Stimulated activated CD8-positive, alpha-beta memory T cell treated with anti-CD3 and anti-CD28 coated beads, Interleukin-4, amount 100 ng/mL, for 48 hours (primary cell): ENCODE data around the gene SPATA9.
A peak's percentile ranks its signal among the peaks of the same experiment; 100 is the strongest.

Source experiments
- DNase-seq: peaks from one replicate; pipeline ENCODE4 v3.0.0-alpha.2; 2020

SPATA9 gene

DNA sequence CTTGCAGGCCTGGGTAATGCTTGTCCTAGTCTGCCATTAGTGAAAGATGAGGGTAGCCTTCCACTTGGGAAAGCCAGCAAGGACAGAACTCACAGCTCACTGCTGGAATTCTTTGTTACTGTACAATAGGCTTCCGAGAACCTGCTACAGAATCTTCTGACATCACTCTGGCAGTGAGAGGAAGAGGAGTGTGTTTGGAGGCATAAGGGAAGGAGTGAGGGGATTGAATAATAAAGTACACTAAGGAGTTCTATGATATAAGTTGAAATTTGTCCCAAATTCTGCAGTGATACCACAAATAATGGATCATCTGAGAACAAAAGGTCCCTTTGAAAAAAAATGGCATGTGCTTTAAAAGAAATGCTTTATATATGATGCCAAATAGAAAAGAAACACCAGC lies at the start of gene SPATA9:
SPATA9 (minus strand) TSS at position 101 of the 400 bp plus-strand sequence. CDS start 137 bp downstream, outside the sequence.
- no peak for DNase-seq

- DNase-seq, result peak; percentile 50
Observed at GRCh38 chr5:95731571-95732554, 49.1 kb upstream of the SPATA9 start.

- DNase-seq, result peak; percentile 47
Observed at GRCh38 chr5:95730730-95731570, 48.2 kb upstream of the SPATA9 start, which contains the start of gene RHOBTB3. Gene RHOBTB3, plus strand, starts transcription at chr5:95731336. Its CDS starts 347 bp downstream, at chr5:95731683.

DNA sequence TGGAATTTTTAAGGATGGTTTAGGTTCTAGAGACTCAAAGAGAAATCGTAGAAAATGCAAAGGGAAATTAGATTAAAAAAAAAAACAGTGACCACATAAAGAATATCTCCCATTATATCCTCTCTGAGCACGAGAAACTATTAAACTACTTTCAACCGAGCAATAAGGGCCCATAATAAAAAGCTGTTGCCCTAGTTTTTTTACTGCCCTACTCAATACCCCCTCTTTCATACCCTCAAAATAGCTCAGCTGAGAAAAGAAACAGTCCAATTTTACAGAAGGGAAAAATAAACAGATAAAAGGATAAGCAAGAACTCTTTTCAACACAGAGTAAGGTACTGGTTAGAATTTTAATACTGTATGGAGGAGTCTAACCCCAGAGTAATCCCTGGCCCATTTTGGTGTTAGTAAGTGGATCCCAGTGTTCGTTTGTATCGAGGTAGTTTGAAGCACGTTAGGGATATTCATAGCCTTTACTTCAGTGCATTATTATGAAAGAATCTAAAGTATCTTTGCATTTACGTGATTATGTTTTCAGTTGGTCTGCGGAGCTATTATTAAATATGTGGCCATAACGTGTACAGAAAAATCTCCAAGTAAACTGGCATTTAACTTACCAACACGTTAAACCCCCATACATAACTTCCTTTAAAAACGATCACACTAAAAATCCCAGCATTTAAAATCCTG lies 47.4 kb upstream of the SPATA9 start:
- DNase-seq, result no peak

DNA sequence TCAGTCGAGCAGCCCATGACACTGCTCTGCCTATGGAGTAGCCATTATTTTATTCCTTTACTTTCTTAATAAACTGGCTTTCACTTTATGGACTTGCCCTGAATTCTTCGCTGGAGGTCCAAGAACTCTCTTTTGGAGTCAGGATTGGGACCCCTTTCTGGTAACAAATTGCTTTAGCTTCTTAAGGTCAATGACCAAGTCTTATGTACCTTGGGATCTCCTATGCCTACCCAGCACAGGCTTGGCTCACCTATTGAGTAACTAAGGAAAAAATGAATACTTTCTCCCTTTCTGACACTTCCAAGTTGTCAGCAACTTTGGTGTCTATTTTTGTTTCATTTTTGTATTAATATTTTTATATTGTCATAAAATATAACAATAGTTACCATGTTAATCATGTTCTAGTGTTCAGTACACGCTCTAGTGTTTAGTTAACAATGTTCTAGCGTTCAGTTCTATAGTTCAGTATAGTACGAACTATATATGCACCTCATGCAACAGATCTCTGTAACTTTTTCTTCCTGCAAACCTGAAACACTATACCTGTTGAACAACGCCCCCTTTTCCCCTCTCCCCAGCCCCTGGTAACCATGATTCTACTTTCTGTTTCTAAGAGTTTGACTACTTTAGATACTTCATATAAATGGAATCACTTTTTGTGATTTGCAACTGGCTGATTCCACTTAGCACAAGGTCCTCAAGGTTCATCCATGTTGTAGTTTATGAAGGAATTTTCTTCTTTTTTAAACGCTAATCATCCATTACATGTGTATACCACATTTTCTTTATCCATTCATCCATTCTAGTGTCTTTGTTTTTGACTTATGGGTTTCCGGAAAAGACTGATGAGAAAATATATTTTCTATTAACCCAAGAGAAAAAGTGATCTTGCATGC lies 46.6 kb upstream of the SPATA9 start:
- no peak for DNase-seq

DNA sequence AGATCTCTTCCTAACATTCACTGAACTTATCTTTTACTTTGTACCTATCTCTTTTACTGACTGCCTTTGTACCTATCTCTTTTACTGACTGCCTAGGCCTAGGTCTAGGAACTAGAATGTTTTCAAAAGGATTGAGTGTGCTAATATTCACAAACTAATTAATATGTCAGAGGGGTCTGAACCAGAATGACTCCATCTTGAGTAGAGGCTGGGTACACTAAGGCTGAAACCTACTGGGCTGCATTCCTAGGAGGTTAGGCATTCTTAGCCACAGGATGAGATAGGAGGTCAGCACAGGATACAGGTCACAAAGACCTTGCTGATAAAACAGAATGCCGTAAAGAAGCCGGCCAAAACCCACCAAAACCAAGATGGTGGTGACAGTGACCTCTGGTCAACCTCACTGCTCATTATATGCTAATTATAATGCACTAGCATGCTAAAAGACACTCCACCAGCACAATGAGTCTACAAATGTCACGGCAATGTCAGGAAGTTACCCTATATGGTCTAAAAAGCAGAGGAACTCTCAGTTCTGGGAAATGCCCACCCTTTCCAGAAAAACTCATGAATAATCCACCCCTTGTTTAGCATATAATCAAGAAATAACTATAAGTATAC lies 45.8 kb upstream of the SPATA9 start:
- DNase-seq, result no peak

DNA sequence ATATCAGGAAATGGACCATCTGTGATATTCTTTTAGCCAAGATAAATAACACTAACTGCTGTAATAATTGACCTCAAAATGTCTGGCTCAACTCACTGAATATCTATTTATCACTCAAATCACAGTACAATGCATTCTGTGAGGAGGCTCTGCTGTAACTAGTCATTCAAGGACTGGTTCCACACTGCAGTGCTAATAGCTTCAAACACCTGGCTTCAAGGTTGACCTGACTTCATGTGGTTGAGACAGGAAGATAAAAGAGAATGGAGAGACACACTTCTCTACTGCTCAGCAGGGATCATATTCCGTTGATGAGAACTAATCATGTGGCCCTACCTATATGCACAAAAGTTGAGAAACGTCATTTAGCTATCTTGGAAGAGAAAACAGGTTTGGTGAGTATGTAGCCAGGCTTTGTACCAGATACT lies 45.0 kb upstream of the SPATA9 start:
- no peak for DNase-seq

DNA sequence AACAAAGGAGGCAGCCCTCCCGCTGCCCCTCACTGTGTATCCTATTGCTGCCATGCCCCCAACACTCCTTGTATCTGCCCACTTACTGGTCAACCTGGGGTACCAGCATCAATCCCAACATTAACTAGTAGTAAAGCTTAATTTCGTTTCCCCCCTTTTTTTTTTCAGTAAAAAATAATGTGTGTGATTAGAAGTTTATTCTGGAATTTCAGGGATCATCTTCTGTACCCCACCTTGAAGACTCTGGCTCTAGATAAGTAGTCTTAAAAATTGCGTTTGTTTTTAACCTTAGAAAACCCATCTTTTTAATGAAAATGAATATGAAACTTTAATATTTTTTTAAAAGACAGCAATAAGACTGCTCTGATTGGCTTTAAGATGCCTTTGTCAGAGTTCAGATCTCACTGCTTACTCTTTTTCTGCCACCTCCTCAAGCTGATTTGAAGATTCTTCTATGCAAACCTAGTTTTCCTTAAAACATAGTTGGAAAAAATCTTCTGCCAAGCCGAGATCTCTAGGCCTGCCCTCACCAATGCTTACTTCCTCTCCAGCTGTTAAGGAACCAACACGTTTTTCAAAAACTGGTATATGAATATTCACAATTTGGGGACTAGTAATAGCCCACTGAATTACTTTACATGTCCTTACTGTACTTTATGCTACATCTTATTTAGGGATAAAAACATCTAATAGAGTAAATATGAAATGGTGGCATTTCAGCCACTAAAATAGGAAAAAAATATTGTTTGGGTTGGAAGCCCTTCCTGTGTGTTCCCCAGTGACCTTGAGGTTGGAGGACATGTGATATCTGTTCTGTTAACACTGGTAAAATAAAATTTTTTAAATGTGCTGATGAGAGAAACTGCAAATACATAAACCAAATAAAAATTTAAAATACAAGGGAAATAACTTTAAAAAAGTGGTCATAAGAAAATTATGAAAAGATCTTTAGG lies 44.3 kb upstream of the SPATA9 start:
- DNase-seq, result no peak

DNA sequence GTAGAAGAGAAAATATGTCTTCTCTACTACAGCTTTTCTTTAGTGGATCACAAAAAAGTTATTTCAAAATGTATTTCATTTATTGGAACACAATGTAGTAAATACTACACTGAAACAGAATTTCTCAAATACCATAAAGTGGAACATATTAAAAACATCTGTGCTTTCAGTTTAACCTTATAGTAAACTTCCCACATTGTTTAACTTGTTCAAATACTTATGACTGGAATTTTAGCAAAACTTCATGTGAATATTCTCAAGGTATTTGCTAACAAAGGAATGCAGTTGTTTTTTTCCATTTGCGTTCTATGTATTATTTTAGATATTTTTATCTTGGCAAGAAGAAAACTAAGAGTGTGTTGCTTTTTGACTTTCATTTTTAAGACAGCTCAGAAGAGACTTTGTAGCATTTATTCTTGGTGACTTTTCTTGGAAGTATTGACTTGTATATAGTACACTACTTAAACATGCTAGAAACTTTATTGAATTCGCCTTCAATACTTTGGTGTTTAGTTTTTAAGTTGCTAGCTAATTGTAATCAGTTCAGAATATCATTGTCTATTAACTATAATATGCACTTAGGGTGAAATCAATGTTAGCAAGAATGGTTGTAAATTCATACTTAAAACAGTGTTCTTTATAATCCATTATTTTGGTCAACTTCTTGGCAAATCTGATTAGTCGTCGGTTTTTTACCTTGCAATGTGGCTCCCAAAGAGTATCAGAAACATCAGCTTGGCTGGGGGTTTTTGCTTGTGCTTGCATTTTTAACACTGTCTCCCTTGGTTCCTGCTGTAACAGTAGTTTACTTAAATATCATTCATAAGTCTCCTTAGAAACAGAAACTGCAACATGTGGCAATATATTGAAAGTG lies 43.4 kb upstream of the SPATA9 start:
- no peak for DNase-seq

GRCh38 chr5:95725071-95725820 lies 42.5 kb upstream of the SPATA9 start:
- no peak for DNase-seq

- no peak for DNase-seq
Observed at GRCh38 chr5:95723632-95724369, 41.0 kb upstream of the SPATA9 start.

GRCh38 chr5:95721582-95722295 lies 38.9 kb upstream of the SPATA9 start:
- no peak for DNase-seq

DNA sequence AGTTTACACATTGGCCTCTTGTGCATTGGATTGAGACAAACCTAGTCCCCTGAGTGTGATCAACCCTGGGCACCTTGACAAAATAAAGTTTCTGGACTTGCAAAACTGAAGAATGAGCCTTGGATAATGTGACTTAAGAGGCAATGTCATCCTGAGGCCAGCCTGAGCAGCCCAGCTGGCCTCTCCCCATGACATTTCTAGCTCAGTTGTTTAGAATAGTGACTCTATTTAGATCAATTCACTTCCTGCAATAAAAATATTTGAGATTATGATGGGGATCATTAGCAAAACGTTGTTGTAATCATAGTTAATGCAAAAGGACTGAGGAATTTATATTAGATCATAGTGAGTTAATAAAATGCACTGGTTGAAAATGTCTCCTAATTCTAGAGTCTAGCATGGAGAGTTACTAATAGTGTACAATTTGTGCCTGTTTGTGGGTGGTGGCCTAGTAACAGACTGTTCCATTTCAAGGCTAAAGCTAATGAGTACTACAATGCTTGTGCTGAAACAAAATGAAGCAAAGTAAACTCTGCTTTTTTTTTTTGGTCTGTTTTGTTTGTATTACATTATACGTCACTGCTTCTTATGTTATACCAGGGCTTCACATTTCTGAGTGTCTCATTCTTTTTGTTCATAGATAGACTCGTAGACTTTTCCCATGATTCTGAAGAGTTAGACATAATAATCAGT lies 37.4 kb upstream of the SPATA9 start:
- no peak for DNase-seq

- no peak for DNase-seq
Observed at GRCh38 chr5:95718738-95719137, 35.9 kb upstream of the SPATA9 start.

- DNase-seq, result no peak
Observed at GRCh38 chr5:95718203-95718602, 35.4 kb upstream of the SPATA9 start.

DNA sequence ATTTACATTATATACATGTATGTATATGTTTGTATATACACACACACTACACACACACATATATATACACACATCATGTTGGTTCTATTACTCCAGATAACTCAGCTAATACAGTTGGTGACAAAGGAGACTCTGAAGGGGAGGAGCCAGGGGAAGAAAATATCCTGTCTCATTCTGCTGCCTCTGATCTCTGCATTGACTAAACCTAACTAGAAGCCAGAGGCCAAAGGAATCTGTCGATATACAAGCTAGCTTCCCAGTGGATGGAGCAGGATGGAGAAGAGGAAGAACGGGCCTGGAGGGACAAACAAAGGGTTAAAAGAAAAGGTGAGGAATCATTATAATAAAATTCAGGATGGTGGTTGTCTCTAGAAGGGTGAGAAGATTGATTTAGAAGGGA lies 34.6 kb upstream of the SPATA9 start:
- DNase-seq, result no peak
